IPS-15b (cell line): Measurements from ENCODE around the gene CAMK4.

Experiments used
- H3K27me3 ChIP-seq: one replicate; pipeline ENCODE4 v1.6.1; 2013; ENCODE audit warnings: low read length; ENCODE audit not compliant: control insufficient read depth, insufficient read depth
- H3K36me3 ChIP-seq: one replicate; pipeline ENCODE4 v1.6.1; 2013; ENCODE audit warnings: low read length; ENCODE audit not compliant: control insufficient read depth, insufficient read depth
- H3K4me1 ChIP-seq: one replicate; pipeline ENCODE4 v1.6.1; 2013; ENCODE audit warnings: mild to moderate bottlenecking, low read length; ENCODE audit not compliant: control insufficient read depth, insufficient read depth
- H3K4me3 ChIP-seq: one replicate; pipeline ENCODE4 v1.5.1; 2013; ENCODE audit warnings: low read depth, low read length
- H3K9ac ChIP-seq: one replicate; pipeline ENCODE4 v1.6.1; 2013; ENCODE audit warnings: low read depth, mild to moderate bottlenecking, low read length
- H3K9me3 ChIP-seq: one replicate; pipeline ENCODE4 v1.6.1; 2013; ENCODE audit warnings: mild to moderate bottlenecking, low read length; ENCODE audit not compliant: control insufficient read depth, insufficient read depth

CAMK4 gene

DNA sequence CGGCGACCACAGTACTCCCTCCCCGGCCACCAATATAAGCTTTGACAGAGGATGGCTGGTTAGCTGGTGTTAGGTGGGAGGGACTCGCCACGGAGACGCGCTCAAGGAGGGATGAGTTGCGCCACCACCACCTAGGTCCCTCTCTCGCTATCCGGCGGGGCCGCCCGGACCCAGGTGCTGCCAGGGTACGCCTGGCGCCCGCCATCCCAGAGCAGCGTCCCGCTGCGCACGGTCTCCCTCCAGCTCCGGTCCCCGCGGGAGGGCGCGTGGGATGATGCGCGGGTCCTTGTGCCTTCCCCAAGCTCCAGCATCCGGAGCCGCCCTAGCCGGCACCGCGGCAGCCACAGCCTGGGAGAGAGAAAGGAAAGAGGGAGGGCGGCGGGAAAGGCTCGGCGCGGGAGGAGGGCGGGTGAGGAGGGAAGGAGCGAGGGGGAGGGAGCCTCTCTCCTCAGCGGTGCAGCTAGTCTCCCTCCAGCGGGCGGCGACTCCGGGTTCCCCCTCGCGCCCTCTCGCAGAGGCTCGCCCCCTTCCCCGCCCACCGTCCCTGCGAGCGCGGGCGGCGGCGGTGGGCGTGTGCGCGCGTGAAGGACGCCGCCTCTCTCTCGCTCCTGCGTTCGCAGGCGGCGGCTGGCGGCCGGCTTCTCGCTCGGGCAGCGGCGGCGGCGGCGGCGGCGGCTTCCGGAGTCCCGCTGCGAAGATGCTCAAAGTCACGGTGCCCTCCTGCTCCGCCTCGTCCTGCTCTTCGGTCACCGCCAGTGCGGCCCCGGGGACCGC is at the start of gene CAMK4:
CAMK4 (plus strand) TSS at position 598 of the 774 bp plus-strand sequence; CDS start at position 698, 100 bp downstream.
- Histone ChIP-seq H3K4me3 (peak within 1 kb of the TSS; percentile 88), H3K9ac (peak within 1 kb of the TSS; percentile 63), H3K27me3 (peaks cover 36% of the 10 kb centered on the region), H3K36me3 (no peaks in the 10 kb centered on the region), H3K9me3 (no peaks in the 10 kb centered on the region), H3K4me1 (peaks cover 10% of the 10 kb centered on the region)

DNA sequence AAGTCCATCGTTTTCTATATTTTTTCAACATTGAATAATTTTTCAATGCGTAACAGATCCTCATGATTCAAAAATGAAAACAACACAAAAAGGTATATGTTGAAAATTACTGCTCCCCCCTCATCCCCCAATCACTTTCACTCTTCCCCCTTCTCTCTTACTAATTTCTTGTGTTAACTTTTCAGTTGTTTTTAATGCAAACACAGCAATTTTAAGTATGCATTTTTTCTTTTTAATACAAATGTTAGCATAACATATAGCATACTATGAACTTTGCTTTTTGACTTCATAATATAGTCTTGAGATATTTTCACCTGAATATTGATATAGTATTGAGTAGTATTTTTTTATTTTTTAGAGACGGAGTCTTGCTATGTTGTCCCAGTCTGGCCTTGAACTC is 41.1 kb upstream of the CAMK4 start:
- no peaks in the 10 kb centered on the region for H3K36me3 ChIP-seq
- no peaks in the 10 kb centered on the region for H3K27me3 ChIP-seq
- no peak overlapping the region for H3K4me3 ChIP-seq
- H3K9me3 ChIP-seq, result no peaks in the 10 kb centered on the region
- H3K9ac ChIP-seq, result no peak overlapping the region
- no peaks in the 10 kb centered on the region for H3K4me1 ChIP-seq

DNA sequence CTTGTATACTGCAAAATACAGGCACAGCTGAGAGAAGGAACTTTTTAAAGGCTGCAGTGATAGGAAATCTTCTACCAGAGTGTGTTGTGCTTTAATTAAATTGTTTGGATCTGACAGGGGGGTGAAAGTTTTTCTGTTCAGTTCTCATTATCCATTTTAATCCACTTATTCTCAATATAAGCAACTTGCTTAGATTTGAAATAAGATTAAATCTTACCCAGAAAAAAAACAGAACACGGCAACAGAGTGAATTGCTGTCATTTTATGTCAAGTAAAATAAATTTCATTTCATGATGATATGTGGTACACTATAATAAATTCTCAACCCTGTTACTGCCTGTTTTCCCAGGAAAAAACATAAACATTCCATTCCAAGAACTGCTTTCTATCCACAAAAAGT is 37.1 kb upstream of the CAMK4 start:
- H3K36me3 ChIP-seq, result no peaks in the 10 kb centered on the region
- no peak overlapping the region for H3K9ac ChIP-seq
- no peaks in the 10 kb centered on the region for H3K9me3 ChIP-seq
- H3K27me3 ChIP-seq, result no peaks in the 10 kb centered on the region
- H3K4me1 ChIP-seq, result no peaks in the 10 kb centered on the region
- no peak overlapping the region for H3K4me3 ChIP-seq

DNA sequence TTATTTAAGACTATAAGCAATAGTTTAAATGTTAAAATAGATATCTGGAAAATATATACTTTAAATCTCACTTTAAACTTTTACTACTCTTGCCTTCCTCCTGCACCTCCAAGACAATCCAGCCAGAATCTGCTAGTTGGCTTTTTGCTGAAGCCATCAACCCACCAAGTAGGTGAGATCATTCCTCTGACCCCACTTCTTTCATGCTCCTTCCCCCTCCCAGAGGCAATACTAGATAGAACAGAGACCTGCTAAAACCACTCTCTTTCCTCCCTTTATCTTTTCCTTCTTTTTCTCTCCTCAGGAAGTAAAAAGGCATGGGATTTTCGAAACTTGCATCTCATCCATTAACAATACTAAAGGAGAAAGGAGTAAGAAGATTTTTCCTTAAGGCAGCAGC is 30.1 kb upstream of the CAMK4 start:
- Histone ChIP-seq H3K9ac (no peak overlapping the region), H3K27me3 (no peaks in the 10 kb centered on the region), H3K4me1 (no peaks in the 10 kb centered on the region), H3K36me3 (no peaks in the 10 kb centered on the region), H3K9me3 (no peaks in the 10 kb centered on the region), H3K4me3 (no peak overlapping the region)

DNA sequence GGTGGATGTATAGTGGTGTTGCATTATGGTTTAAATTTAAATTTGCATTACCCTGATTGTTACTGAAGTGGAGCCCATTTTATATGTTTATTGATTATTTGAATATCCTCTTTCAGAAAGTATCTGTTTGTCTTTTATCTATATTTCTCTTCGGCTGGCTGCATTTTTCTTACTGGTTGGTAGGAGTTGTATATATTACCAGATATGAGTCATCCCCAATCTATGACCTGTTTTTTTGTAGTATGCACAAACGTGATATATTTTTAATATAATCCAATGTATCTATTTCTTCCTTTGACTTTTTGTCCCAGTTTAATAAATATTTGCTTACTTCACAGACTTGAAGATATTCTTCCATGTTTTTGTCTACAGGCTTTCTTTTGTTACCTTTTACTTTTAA is 29.3 kb upstream of the CAMK4 start:
- no peak overlapping the region for H3K9ac ChIP-seq
- H3K4me1 ChIP-seq, result no peaks in the 10 kb centered on the region
- H3K4me3 ChIP-seq, result no peak overlapping the region
- H3K36me3 ChIP-seq, result no peaks in the 10 kb centered on the region
- H3K9me3 ChIP-seq, result no peaks in the 10 kb centered on the region
- no peaks in the 10 kb centered on the region for H3K27me3 ChIP-seq

DNA sequence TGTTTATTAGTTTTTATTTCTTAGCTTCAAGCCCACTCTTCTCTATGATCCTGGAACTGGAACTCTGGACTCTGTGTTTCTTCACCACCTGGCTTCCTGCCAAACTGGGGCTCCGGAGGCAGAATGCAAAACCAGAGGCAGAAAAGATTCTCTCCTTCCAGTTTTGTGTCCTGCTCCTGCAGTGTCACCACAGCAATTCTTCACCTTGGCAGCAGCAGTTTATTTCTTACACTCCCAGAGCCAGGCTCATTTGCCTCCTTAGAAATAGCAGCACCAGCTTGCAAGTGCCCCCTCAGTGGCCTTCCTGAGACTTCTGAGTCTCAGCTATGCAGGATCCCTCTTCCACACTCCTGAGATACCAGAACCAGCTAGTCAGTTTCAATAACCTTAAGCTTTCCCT is 26.7 kb upstream of the CAMK4 start:
- Histone ChIP-seq H3K4me3 (no peak overlapping the region), H3K36me3 (no peaks in the 10 kb centered on the region), H3K9me3 (no peaks in the 10 kb centered on the region), H3K27me3 (no peaks in the 10 kb centered on the region), H3K4me1 (no peaks in the 10 kb centered on the region), H3K9ac (no peak overlapping the region)

DNA sequence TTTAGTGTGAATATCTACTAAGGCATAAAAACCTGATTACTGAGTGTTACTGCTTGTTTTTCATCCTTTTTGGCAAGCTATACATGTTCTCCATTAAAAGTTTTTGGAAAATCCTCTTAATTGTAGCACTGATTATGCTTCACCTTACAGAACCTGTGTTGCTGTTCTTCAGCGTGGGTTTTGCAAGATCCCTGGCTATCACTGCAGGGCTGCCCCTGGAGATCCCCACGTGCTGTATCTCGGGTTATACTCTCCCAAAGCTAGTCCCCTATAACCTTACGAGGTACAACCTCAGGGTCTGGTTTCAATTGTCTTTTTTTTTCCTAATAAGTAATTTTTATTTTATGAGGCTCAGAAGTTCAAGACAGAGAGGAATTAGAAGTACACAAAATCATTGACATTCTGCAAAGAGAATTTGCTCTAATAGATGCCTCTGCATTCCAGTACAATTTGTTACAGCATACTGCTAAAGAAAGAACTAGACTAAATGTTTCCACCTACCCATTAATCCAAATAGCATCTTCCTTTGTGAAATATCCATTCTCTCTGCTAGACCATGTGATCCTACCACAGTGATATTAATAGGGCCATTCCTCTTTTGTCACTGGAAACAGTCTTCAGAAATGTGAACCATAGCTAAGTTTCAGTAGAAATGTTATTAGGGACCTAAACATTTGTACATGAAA is 25.8 kb upstream of the CAMK4 start:
- no peak overlapping the region for H3K9ac ChIP-seq

DNA sequence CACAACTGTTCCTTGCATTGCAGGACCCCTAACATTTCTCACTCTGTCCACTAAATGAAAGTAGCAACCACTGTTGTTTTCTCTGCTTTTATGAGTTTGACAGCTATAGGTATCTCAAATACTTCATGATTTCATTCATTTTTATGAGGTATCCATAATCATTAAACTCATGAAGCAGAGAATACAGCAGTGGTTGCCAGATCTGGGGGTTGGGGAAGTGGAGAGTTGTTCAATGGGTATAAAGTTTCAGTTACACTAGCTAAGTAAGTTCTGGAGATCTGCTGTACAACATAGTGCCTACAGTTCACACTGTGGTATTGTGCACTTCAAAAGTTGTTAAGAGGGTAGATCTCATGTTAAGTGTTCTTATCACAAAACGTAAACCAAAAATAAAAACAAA is 23.4 kb upstream of the CAMK4 start:
- no peaks in the 10 kb centered on the region for H3K9me3 ChIP-seq
- H3K4me1 ChIP-seq, result no peaks in the 10 kb centered on the region
- H3K4me3 ChIP-seq, result no peak overlapping the region
- no peak overlapping the region for H3K9ac ChIP-seq
- no peaks in the 10 kb centered on the region for H3K27me3 ChIP-seq
- H3K36me3 ChIP-seq, result no peaks in the 10 kb centered on the region

More for the DNA sequence above, 25.8 kb upstream of the CAMK4 start:
- Histone ChIP-seq H3K9me3 (no peaks in the 10 kb centered on the region), H3K4me1 (no peaks in the 10 kb centered on the region), H3K4me3 (no peak overlapping the region), H3K27me3 (no peaks in the 10 kb centered on the region), H3K36me3 (no peaks in the 10 kb centered on the region)

DNA sequence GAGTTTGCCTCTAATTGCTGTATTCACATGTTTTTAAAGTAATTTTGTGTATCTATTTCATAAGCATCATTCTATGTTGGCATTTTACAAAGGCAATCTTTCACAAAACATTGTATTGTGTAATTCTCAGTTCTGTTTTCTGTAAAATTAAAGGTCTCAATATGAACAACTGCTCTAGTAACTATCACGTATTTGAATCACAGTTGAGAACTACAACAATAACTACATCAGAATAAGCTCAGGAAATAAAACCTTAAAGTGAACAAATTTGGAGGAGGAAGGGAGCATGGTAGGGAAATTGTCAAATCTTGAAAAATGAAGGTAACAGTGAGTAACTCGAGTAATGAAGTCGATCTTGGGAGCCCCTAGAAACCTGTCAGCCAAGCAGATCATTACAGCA is 22.5 kb upstream of the CAMK4 start:
- H3K4me3 ChIP-seq, result no peak overlapping the region
- no peaks in the 10 kb centered on the region for H3K9me3 ChIP-seq
- H3K9ac ChIP-seq, result no peak overlapping the region
- H3K4me1 ChIP-seq, result no peaks in the 10 kb centered on the region
- no peaks in the 10 kb centered on the region for H3K36me3 ChIP-seq
- H3K27me3 ChIP-seq, result no peaks in the 10 kb centered on the region

DNA sequence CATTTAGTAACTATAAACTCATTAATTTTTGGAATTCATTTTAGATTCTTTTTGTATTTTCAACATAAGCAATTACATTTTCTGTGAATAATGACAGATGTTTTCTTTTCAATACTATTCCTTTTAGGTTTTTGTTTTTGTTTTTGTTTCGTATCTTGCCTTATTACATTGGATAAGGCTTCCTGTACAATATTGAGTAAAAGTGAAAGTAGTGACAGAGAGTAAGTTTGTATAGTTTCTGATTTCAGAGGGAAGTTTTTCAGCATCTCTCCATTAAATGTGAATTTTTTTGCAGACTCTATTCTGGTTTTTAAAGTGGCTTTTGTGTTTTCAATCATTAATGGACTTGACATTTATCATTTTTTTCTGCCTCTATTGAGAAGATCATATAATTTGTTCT is 12.8 kb upstream of the CAMK4 start:
- Histone ChIP-seq H3K9ac (no peak overlapping the region), H3K4me3 (no peak overlapping the region), H3K27me3 (no peaks in the 10 kb centered on the region), H3K36me3 (no peaks in the 10 kb centered on the region), H3K9me3 (no peaks in the 10 kb centered on the region), H3K4me1 (peaks cover 2% of the 10 kb centered on the region)

DNA sequence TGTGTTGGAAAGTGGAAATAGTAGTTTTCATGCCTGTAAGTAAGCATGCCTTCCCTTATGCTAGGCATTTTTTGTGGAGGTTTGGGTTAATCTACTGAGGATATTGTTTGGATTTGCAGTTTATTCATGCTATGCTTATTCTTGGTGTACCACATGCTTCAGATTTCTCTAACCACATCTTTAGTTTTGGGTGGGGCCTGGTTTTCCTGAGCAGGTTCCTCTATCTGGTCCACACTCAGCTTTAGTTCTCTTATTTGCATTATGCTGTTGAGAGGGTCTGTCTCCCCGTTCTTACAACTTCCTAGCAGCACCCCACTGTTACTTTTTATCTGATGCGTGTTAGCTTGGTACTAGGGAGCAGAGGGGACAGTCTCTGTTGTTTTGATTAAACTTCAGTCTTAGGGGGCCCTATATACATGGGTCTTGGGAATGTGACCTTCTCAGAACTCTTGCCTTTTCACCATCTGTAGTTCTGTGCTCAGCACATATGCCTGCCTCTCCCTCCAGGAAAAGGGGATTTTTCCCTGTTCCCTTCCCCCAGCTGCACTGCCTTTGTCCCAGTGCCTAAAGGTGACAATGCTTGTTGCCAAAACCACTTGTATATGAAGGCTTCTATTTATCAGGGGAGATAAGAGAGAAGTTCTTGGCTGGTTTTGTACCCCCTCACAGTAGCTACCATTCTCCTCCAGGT is 10.0 kb upstream of the CAMK4 start:
- H3K9me3 ChIP-seq, result no peaks in the 10 kb centered on the region
- no peaks in the 10 kb centered on the region for H3K36me3 ChIP-seq
- H3K4me1 ChIP-seq, result peaks cover 5% of the 10 kb centered on the region
- H3K9ac ChIP-seq, result no peak overlapping the region
- no peak overlapping the region for H3K4me3 ChIP-seq
- H3K27me3 ChIP-seq, result no peaks in the 10 kb centered on the region

DNA sequence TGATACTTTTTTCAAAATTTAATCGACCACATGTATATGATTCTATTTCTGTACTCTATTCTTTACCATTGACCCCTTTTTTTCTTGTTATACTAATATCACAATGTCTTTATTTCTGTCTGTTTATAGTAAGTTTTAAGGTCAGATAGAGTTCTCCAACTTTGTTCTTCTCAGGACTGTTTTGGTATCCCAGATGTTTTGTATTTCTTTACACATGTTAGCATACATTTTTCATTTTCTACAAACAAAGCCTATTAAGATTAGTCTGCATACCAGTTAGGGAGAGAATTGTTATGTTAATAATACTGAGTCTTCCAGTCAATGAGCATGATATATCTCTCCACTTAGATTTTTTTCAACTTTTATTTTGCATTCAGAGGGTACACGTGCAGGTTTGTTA is 8.2 kb upstream of the CAMK4 start:
- H3K4me3 ChIP-seq, result no peak overlapping the region
- no peaks in the 10 kb centered on the region for H3K9me3 ChIP-seq
- H3K36me3 ChIP-seq, result no peaks in the 10 kb centered on the region
- peaks cover 11% of the 10 kb centered on the region for H3K4me1 ChIP-seq
- no peak overlapping the region for H3K9ac ChIP-seq
- no peaks in the 10 kb centered on the region for H3K27me3 ChIP-seq
